Activated T-helper 1 cell treated with Interleukin-2 at 50 U/mL for 16 hours (primary cell): ENCODE data around the gene P4HB.

ENCODE experiments used
- DNase-seq: peaks from one replicate; pipeline ENCODE4 v3.0.0-alpha.2; 2020; ENCODE audit warnings: low read depth

Gene P4HB

GRCh38 chr17:81859906-81860755 lies at the start of gene P4HB:
TSS of gene P4HB (minus strand) at chr17:81860535. CDS start at chr17:81860471, 64 bp downstream.
- no peak for DNase-seq

- no peak for DNase-seq
Observed at GRCh38 chr17:81909231-81909630, 48.9 kb upstream of the P4HB start.

GRCh38 chr17:81908793-81909192 lies 48.5 kb upstream of the P4HB start:
- DNase-seq, result no peak

GRCh38 chr17:81907219-81908145 lies 47.1 kb upstream of the P4HB start:
- DNase-seq, result no peak

- no peak for DNase-seq
Observed at GRCh38 chr17:81906476-81907218, 46.3 kb upstream of the P4HB start.

GRCh38 chr17:81905993-81906392 lies 45.7 kb upstream of the P4HB start:
- DNase-seq, result no peak

- no peak for DNase-seq
Observed at GRCh38 chr17:81905424-81905875, 45.1 kb upstream of the P4HB start.

GRCh38 chr17:81904600-81905423 lies 44.5 kb upstream of the P4HB start:
- DNase-seq, result no peak

- DNase-seq, result no peak
Observed at GRCh38 chr17:81903896-81904599, 43.7 kb upstream of the P4HB start.

- DNase-seq, result no peak
Observed at GRCh38 chr17:81903415-81903831, 43.1 kb upstream of the P4HB start.

GRCh38 chr17:81902653-81903414 lies 42.5 kb upstream of the P4HB start:
- no peak for DNase-seq

GRCh38 chr17:81902023-81902652 lies 41.8 kb upstream of the P4HB start, which contains the start of gene NPB:
TSS of gene NPB (plus strand) at chr17:81902238. CDS start at chr17:81902278, 40 bp downstream.
- no peak for DNase-seq

GRCh38 chr17:81901167-81902022 lies 41.1 kb upstream of the P4HB start:
- DNase-seq, result no peak

- no peak for DNase-seq
Observed at GRCh38 chr17:81900181-81900820, 40.0 kb upstream of the P4HB start.

- no peak for DNase-seq
Observed at GRCh38 chr17:81899514-81900166, 39.3 kb upstream of the P4HB start.

GRCh38 chr17:81898885-81899284 lies 38.5 kb upstream of the P4HB start:
- no peak for DNase-seq
